GM21737 (cell line): ENCODE results near the gene EVC.

Experiments
- ATAC-seq: cut with Tn5 transposase; IDR thresholded peaks from one replicate; pipeline ENCODE4 v1.9.1; 2021; ENCODE audit warnings: mild to moderate bottlenecking, moderate library complexity; ENCODE audit not compliant: unreplicated experiment

The EVC gene

DNA sequence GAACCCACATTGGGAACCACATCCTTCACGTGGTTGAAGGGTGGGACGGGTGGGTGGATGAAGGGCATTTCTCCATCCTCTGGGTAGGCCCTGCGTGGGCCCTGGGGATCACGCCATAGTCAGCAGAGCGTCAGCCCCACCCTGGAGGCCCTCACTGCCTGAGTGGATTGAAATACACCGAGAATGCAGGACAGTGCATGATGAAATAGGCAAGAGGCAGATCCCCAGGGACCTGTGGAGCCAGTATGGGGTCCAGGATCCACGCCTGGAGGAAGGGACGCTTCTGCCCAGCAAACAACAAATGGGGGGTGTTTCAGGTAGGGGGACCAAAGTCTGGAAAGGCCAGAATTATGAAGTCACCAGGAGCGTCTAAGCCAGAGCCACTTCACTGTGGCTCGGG, 19.4 kb downstream of the EVC start:
- ATAC-seq = no peak

- no peak for ATAC-seq
Measured at GRCh38 chr4:5730993-5731990, 20.3 kb downstream of the EVC start.

DNA sequence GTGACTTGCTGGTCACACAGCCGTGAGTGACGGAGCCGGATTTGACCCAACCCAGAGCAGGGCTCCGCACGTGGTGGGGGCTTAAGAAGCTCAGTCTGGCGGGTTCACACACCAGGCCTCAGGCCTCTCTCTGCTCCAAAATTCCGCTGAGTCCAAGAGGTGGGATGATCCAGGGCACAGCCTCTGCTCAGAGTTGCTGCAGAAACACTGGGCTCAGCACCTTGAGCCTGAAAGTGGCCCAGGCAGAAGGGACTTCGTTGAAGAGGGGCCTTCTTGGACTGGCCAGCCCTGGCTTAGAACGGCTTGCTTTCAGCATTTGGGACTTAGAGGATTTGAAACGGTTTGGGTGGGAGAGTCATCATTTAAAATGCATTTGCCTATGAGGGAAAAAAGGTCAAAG, 21.2 kb downstream of the EVC start:
- no peak for ATAC-seq

DNA sequence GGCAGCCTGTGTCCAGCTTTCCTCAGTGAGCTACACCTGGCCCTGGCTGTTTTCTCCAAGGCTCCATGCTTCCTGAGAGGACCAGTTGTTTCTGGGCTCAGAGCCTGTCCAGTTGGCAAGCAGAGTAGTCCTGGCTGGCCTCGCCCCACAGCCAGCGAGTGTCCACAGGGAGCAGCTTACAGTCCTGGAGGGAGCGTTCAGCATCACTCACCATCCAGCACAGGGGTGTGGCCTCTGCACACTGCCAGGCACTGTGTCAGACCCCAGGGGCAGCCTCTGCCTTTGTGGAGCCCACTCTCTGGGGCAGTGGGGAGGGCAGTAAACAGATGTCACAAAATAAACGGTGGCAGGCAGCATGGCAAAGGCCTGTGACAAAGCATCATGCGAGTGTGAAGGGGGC, 23.9 kb downstream of the EVC start:
- ATAC-seq = no peak

DNA sequence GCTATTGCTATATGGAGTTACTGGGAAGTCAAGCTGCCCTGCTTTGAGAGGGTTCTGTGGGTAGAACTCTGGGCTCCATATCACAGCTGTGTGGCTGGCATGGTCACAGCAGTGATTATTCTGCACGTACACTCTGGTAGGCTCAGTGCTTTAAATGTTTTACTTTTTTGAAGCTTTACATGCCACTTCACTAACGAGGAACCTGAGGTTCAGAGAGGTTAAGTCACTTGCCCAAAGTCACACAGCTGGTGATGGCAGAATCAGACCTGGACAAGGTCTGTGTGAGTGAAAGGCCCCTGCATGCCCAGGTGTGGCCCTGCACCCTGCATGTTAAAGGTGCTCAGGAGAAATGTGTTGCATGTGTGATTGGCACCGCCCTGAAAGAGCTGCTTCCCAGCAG, 24.5 kb downstream of the EVC start:
- no peak for ATAC-seq

GRCh38 chr4:5738061-5738460, 27.1 kb downstream of the EVC start:
- ATAC-seq = no peak

GRCh38 chr4:5742388-5742787, 31.4 kb downstream of the EVC start:
- ATAC-seq = no peak

- no peak for ATAC-seq
Measured at GRCh38 chr4:5742968-5743367, 32.0 kb downstream of the EVC start.

GRCh38 chr4:5746250-5746649, 35.2 kb downstream of the EVC start:
- no peak for ATAC-seq

- no peak for ATAC-seq
Measured at GRCh38 chr4:5746829-5747737, 36.1 kb downstream of the EVC start.

DNA sequence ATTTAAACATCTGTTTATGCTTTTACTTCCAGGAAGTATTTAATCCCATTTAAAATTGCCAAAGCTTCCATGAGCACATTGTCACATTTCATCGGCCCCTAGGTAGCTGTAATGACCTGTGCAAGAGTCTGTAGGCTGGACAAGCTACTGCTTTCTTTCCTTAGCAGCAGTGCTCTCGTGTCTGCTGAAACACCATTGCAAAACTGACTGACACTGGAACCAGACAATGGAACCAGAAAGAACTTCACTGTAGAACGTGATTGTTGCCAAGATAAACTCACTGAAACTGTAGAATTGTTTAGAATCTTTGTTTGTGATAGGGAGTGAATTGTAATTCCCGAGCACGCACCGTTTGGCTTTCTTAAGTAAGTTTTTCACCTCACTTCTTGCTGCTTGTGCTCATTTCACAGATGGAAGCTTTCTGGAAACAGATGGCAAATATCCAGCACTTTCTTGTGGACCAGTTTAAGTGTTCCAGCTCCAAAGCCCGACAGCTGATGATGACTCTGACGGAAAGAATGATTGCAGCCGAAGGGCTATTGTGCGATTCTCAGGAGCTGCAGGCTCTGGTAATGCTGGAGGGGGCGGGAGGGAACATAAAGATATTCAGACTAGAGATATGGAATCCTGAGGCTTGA, 36.9 kb downstream of the EVC start:
- ATAC-seq = no peak

- no peak for ATAC-seq
Measured at GRCh38 chr4:5749568-5749967, 38.6 kb downstream of the EVC start.

DNA sequence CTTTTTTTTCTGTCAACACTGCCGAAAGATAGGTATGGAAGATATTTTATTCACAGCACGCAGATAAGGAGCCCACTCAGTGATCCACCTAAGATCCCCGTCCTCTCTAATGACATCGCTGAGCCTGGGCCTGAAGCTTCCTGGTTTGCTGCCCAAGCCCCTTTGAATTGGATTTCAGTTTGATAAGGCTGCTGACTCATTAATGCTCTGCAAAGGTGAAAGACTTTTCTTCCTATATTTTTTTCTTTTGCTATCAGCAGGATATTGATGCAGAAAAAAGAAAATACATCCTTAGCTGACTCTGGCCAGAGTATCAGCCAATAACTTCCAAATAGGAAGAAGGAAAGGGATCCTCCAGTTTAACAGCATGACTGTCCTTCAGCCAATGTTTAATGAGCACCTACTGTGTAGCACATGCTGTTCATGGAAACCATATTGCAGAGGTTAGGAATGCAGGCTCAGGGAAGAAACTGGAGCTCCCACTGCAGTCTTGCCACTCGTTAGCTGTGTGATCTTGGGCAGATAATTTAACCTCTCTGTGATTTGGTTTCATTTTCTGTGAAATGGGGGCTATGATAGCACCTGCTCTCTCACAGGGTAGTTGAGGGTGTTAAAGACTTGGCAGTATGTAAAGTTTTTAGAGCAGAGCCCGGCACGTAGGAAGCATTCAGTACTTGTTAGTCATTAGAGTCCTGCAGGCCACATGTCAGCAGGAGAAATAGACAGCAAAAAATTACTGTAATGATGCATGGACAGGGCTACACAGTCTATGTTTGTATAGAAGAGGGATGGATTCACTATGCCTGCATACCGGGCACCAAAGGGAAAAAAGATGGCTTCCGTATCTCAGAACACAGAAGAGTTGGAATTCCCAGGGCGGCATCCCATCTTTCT, 39.3 kb downstream of the EVC start:
- no peak for ATAC-seq

DNA sequence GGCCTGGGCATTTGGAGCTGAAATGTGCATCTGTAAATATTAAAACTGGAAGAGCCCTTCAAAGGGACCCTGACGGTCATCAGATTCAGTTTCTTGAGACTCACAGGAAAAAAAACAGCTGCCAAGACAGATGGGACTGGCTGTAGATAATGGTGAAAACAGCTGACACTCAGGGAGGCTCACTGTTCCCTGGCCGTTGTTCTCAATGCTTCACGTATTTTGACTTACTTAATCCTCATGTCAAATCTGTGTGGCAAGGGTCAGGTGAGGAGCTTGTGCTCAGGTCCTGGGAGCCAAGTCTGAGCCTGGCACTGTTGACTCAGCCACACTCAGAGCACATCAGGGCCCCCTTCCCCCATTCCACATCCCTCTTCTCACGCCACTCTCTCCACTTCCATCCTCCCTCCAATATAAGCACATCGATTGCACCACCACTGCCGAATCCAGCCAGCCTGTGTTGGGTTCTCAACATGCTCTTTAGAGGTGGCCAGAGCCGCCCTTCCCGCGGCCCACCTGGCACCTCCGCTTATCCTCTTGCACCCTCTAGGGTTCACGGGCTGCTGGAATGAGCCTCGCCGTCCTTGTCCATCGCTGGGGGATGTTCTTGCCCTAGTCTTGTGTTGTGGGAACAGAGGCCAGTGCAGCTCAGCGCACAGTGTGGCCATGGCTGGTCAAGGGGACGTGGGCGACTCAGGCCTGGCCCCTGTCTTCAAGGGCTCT, 40.1 kb downstream of the EVC start:
- ATAC-seq = no peak

DNA sequence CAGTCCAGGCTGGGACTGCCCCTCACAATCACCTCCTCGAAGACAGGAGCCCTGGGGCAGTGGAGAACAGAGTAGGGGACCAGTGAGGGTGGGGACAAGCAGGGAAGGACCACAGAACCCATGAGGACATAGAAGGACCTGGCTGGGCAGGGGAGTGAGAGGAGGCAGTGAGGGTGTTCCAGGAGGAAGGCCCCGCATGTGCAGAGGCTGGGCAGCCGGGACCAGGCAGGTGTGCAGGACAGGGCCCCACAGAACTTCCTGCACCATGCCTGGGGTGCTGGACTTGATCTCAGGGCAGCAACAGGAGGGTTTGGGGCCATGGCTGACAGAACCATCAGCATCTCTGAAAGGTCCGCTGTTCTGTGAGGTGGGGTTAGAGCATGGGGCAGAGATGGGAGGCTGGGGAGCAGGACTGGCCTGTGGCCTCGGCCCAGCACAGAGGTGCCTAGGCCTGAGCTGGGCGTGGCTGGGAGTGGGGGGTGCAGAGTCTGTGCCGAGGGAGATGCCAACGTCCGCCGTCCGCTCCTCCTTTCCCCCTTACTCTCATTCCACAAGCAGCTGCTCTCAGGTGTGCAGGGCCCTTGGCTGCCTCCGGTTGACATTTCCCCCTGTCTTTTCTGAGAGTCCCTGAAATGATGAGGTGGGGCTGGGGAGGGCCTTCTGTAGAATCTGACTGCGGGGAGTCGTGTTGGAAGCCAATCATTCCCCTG, 40.8 kb downstream of the EVC start:
- no peak for ATAC-seq

DNA sequence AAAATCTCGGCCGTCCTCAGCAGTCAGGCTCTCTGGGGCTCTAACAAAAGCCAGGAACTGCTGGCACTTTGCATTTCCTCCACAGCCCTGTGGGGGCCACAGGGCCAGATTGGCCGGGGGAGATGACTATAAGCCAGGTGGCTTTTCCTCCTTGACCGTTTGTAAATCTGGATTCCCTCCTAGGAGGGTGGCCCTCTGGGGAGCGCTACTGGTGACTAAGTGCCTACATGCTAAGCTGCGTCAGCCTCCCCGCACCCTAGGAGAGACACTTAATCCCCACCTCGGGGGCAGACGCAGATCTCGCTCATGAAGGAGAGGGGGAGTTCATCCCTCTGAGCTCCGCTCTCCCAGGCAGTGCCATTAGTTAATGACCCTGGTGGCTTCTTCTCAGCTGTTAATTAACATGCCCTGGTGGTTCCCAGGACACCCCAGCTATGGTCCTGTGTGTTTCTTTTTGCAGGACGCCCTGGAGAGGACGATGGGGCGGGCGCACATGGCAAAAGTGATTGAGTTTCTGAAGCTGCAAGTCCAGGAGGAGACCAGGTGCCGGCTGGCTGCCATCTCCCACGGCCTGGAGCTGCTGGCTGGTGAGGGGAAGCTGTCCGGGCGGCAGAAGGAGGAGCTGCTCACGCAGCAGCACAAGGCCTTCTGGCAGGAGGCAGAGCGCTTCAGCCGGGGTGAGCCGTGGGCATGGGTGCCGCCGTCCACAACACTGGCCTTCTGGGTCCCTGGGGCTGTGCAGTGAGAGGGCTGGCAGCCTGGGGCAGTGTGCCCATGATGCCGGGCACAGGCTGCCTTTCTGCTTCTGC, 41.6 kb downstream of the EVC start:
- no peak for ATAC-seq

DNA sequence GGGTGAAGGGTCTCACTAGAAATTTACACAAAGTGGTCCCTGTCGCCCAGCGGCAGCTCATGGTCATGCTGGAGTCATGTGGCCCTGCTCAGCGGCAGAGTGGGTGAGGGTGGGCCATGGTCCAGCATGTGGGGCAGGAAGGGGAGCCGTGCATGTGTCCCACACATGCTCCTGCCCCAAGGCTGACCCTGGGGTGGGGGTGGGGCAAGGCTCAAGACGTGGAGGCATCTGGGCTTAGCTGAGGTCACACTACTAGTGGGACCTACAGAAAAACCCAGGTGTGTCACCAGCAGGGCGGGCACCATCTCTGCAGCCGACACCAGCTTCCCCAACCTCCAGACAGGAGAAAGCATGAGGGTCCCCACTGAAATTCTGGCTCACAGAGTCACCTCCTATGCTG, 42.4 kb downstream of the EVC start:
- ATAC-seq = no peak
